Gastrocnemius medialis (tissue), 4 donors: ENCODE data around the gene PARVA.
"Not testable (repeated sequence)": the region's sequence is repeated elsewhere in the genome, so short reads cannot be mapped to it uniquely, and the experiment has no call there.

Source experiments
- CTCF ChIP-seq, 5 experiments: fragments of 450-650 bp in 3 of 5; fragments of 200-600 bp in 2 of 5; sonication (generic) in 2 of 5; IDR thresholded peaks in 4 of 5; conservative IDR thresholded peaks in 1 of 5; 1 replicate in 4 of 5; 2 replicates in 1 of 5; pipeline ENCODE4 v1.5.1; 2016 to 2019; ENCODE audit warnings: antibody characterized with exemption in 5 of 5, mild to moderate bottlenecking in 3 of 5, moderate library complexity in 3 of 5
- POLR2A ChIP-seq, 2 donors: fragments of 450-650 bp; IDR thresholded peaks; one replicate each; pipeline ENCODE4 v1.6.1; 2017; ENCODE audit warnings: antibody characterized with exemption in 2 of 2, mild to moderate bottlenecking in 2 of 2, moderate library complexity in 2 of 2

- TF ChIP-seq POLR2A (IDR thresholded peaks at IDR 0.05); CTCF (IDR thresholded peaks at IDR 0.05 in 4 of 5, conservative IDR thresholded peaks at IDR 0.05 in 1 of 5): not testable (repeated sequence)
These were observed 19.7 kb upstream of the PARVA start for GRCh38 chr11:12357697-12358096.
